Stimulated activated CD4-positive, alpha-beta T cell treated with anti-CD3 and anti-CD28 coated beads, Interleukin-1b, Interleukin-23, amount 100 ng/mL, for 4 hours (primary cell): ENCODE data around the gene PCDHGA6.
"Not testable (repeated sequence)": the region's sequence is repeated elsewhere in the genome, so short reads cannot be mapped to it uniquely, and the experiment has no call there.

Experiments used
- DNase-seq, 2 donors: peaks; one replicate each; pipeline ENCODE4 v3.0.0-alpha.2; 2020; ENCODE audit warnings: low read depth in 2 of 2

PCDHGA6 gene

DNA sequence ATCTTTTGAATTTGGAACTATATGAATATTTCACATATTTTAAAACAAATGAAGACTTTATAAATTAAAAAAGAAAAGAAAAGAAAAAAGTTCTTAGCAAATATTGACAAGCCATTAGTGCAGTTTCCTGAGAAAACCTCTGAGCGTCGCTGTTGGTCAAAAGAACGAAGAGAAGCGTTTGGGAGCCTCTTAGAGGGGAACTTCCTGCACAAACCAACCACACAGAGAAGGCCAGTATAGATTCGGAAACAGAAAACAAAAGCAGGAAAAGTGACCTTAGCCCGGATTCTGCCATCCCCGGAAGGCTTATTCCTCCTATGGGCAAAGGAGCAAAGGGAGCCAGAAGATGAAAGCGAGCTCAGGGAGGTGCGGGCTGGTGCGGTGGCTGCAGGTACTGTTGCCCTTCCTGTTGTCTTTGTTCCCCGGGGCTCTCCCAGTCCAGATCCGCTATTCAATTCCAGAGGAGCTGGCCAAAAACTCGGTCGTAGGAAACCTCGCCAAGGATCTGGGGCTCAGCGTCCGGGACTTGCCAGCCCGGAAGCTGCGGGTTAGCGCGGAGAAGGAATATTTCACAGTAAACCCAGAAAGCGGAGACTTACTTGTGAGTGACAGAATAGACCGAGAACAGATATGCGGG lies 13.8 kb upstream of the PCDHGA6 start, which contains the start of gene PCDHGB2:
PCDHGB2 (plus strand) TSS at position 205 of the 637 bp plus-strand sequence; CDS start at position 347, 142 bp downstream.
- DNase-seq = no peak

DNA sequence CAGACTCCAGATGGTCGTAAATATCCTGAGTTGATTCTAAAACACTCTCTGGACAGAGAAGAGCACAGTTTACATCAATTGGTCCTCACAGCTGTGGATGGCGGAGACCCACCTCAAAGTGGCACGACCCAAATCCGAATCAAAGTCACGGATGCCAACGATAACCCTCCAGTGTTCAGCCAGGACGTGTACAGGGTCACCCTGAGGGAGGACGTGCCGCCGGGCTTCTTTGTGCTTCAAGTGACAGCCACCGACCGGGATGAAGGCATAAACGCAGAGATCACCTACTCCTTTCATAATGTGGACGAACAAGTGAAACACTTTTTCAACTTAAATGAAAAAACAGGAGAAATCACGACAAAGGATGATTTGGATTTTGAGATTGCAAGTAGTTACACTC lies 13.0 kb upstream of the PCDHGA6 start:
- no peak for DNase-seq

DNA sequence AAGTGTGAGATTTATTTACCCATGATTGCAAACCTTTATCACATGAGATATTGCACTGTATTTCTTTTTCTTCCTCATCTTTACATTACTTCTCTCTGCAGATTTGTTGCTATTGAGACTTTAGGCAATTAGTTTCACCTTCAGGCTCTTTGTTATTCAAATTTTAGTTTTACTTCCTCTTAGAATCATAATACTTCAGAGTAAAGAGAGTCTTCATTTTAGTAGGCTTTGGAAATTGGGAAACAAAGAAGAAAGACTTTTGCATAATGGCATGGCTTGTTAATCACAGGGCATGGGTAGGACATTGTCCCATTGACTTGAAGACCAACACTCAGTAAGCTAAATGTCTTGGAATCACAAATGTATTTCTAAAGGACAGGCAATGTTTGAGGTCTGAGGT lies 11.0 kb upstream of the PCDHGA6 start:
- DNase-seq = no peak

DNA sequence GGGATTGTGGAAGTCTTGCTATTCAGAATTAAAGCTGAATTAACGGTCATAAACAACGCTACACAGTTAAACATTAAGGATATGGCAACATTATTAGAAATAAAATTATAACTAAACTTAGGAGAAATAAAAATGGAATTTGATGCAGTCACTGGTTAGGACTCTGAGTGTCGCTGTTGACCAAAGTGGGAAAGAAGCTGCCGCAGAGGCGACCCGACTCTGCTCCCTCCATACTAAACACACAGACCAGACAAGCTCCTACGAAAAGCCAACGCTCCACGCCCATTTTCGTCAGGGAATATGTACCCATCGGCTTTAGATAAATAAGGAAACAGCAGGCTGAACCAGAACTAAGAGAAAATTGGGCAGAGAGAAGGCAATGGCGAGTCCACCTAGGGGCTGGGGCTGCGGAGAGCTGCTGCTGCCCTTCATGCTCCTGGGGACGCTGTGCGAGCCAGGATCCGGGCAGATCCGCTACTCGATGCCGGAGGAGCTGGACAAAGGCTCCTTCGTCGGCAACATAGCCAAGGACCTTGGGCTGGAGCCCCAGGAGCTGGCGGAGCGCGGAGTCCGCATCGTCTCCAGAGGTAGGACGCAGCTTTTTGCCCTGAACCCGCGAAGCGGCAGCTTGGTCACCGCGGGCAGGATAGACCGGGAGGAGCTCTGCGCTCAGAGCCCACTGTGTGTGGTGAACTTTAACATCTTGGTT lies 9.6 kb upstream of the PCDHGA6 start, which contains the start of gene PCDHGA5:
PCDHGA5 (plus strand) TSS at position 211 of the 709 bp plus-strand sequence; CDS start at position 380, 169 bp downstream.
- DNase-seq = no peak

DNA sequence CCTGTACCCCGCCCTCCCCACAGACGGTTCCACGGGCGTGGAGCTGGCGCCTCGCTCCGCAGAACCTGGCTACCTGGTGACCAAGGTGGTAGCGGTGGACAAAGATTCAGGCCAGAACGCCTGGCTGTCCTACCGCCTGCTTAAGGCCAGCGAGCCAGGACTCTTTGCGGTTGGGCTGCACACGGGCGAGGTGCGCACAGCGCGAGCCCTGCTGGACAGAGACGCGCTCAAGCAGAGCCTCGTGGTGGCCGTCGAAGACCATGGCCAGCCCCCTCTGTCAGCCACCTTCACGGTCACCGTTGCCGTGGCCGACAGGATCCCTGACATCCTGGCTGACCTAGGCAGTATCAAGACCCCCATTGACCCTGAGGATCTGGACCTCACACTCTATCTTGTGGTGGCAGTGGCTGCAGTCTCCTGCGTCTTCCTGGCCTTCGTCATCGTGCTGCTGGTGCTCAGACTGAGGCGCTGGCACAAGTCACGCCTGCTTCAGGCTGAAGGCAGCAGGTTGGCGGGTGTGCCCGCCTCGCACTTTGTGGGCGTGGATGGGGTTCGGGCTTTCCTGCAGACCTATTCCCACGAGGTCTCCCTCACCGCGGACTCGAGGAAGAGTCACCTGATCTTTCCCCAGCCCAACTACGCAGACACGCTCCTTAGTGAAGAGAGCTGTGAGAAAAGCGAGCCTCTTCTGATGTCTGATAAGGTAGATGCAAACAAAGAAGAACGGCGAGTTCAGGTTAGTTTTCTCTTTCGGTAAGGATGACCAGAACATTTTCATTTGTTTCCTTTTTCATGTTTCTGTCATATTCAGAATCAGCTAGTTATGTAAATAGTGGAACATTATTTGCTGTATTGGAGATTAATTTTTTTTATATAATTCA lies 7.4 kb upstream of the PCDHGA6 start:
- no peak for DNase-seq

DNA sequence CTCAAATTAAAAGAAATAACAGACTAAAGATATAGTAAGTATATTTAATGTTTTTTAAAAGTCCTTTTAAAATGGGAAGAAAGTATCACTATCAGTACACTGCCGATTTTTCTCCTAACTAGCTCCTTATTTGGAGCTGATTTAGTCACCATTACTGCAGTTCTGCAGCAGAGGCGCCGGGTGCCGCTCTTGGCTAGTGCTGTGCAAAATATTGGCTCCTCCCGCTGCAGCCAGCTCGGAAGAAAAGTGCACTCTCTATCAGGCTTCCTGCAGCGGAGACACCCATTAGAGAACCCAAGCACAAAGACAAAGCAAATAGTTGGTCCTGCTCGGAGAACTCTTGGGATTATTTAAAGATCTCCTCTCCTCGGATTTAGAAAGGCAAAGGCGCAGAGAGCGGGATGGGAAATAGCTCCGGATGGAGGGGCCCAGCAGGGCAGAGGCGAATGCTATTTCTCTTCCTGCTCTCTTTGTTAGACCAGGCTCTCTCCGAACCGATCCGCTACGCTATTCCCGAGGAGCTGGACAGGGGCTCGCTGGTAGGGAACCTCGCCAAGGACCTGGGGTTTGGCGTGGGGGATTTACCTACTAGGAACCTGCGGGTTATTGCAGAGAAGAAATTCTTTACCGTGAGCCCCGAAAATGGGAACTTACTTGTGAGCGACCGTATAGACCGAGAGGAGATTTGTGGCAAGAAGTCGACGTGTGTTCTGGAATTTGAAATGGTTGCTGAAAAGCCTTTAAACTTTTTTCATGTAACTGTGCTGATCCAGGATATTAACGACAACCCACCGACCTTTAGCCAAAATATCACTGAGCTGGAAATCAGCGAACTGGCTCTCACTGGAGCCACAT lies 3.5 kb upstream of the PCDHGA6 start, which contains the start of gene PCDHGB3:
PCDHGB3 (plus strand) TSS at position 249 of the 855 bp plus-strand sequence; CDS start at position 402, 153 bp downstream.
- no peak for DNase-seq

DNA sequence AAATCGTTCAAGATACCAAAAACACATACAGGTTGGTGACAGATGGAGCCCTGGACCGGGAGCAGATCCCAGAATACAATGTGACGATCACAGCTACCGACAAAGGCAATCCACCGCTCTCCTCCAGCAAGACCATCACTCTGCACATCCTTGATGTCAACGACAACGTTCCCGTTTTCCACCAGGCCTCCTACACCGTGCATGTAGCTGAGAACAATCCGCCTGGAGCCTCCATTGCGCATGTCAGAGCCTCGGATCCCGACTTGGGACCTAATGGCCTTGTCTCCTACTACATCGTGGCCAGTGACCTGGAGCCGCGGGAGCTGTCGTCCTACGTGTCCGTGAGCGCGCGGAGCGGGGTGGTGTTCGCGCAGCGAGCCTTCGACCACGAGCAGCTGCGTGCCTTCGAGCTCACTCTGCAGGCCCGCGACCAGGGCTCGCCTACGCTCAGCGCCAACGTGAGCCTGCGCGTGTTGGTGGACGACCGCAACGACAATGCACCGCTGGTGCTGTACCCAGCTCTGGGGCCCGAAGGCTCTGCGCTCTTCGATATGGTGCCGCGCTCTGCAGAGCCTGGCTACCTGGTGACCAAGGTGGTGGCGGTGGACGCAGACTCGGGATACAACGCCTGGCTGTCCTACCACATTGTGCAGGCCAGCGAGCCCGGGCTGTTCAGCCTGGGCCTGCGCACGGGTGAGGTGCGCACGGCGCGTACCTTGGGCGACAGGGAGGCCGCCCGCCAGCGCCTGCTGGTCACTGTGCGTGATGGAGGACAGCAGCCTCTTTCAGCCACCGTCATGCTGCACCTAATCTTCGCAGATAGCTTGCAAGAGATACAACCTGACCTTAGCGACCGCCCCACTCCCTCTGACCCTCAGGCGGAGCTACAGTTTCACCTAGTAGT lies 1.9 kb upstream of the PCDHGA6 start:
- DNase-seq = no peak

DNA sequence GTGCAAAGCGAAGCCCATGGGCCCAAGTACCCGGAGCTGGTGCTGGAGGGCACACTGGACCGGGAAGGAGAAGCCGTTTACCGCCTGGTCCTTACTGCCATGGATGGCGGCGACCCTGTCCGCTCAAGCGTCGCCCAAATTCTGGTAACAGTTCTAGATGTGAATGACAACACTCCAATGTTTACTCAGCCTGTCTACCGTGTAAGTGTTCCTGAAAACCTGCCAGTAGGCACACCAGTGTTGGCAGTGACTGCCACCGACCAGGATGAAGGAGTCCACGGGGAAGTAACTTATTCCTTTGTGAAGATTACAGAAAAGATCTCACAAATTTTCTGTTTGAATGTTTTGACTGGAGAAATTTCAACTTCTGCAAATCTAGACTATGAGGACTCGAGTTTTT lies 936 bp downstream of the PCDHGA6 start:
- DNase-seq = no peak

DNA sequence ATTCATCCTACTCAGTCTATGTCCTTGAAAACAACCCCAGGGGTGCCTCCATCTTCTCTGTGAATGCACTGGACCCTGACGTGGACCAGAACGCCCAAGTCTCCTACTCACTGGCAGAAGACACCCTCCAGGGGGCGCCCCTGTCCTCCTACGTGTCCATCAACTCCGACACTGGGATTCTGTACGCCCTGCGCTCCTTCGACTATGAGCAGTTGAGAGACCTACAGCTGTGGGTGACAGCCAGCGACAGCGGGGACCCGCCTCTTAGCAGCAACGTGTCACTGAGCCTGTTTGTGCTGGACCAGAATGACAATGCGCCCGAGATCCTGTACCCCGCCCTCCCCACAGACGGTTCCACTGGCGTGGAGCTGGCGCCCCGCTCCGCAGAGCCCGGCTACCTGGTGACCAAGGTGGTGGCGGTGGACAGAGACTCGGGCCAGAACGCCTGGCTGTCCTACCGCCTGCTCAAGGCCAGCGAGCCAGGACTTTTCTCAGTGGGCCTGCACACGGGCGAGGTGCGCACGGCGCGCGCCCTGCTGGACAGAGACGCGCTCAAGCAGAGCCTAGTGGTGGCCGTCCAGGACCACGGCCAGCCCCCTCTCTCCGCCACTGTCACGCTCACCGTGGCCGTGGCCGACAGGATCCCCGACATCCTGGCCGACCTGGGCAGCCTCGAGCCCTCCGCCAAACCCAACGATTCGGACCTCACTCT lies 1.9 kb downstream of the PCDHGA6 start:
- DNase-seq = not testable (repeated sequence)

DNA sequence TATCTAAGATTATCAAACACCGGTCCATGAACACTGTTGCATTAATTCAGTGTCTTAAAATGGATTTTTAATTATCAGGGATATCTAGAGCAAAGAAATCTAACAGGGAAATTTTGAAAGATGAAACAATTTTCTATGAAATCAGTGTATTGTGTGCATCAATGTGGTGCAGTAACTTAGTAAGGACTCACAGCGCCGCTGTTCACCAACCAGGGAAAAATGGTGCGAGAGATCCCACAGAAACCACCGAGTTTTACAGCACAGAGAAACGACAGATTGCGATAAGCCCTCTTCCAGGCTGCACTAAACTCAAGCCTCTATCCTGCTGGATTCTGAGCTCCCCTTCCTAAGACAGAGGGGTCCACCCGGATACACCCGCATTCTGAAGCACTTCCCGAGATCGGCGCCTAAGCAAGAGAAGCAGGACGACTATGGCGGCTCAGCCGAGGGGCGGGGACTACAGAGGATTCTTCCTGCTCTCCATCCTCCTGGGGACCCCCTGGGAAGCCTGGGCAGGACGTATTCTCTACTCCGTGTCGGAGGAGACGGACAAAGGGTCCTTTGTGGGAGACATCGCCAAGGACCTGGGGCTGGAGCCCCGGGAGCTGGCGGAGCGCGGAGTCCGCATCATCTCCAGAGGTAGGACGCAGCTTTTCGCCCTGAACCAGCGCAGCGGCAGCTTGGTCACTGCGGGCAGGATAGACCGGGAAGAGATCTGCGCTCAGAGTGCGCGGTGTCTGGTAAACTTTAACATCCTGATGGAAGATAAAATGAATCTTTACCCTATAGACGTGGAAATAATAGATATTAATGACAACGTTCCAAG lies 9.0 kb downstream of the PCDHGA6 start, which contains the start of gene PCDHGA7:
PCDHGA7 (plus strand) TSS at position 274 of the 826 bp plus-strand sequence; CDS start at position 432, 158 bp downstream.
- no peak for DNase-seq

DNA sequence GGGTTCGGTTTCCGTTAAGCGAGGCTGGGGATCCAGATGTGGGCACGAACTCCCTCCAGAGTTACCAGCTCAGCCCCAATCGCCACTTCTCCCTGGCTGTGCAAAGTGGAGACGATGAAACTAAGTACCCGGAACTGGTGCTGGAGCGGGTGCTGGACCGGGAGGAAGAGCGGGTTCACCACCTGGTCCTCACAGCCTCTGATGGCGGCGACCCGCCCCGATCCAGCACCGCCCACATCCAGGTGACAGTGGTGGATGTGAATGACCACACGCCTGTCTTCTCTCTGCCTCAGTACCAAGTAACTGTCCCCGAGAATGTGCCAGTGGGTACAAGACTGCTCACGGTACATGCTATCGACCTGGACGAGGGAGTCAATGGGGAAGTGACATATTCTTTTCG lies 9.7 kb downstream of the PCDHGA6 start:
- no peak for DNase-seq

DNA sequence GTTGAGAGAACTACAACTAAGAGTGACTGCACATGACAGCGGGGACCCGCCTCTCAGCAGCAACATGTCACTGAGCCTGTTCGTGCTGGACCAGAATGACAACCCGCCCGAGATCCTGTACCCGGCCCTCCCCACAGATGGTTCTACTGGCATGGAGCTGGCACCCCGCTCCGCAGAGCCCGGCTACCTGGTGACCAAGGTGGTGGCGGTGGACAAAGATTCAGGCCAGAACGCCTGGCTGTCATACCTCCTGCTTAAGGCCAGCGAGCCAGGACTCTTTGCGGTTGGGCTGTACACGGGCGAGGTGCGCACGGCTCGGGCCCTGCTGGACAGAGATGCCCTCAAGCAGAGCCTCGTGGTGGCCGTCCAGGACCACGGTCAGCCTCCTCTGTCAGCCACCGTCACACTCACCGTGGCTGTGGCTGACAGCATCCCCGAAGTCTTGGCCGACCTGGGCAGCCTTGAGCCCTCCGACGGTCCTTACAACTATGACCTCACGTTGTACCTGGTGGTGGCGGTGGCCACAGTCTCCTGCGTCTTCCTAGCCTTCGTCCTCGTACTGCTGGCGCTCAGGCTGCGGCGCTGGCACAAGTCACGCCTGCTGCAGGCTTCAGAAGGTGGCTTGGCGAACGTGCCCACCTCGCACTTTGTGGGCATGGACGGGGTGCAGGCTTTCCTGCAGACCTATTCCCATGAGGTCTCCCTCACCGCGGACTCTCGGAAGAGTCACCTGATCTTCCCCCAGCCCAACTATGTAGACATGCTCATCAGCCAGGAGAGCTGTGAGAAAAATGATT lies 11.0 kb downstream of the PCDHGA6 start:
- DNase-seq = no peak

DNA sequence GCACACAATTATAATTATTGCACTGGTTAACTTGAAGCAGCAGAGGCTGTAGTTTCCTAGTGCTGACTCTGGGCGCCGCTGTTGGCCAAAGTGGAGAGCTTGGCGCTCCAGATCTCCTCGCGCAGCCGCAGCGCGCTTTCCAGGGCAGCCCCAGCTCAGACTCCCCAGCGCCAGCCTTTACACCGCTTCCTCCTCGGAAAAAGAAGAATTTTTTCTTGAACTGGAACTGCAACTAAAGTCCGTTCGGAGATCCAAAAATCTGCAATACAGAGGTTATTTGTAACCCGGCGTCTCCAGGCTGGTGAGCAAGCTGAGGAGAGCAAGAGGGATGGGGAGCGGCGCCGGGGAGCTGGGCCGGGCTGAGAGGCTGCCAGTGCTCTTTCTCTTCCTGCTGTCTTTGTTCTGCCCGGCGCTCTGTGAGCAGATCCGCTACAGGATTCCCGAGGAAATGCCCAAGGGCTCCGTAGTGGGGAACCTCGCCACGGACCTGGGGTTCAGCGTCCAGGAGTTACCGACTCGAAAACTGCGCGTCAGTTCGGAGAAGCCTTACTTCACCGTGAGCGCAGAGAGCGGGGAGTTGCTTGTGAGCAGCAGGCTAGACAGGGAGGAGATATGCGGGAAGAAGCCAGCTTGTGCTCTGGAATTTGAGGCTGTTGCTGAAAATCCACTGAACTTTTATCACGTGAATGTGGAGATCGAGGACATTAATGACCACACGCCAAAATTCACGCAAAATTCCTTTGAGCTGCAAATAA lies 14.0 kb downstream of the PCDHGA6 start, which contains the start of gene PCDHGB4:
PCDHGB4 (plus strand) TSS at position 142 of the 755 bp plus-strand sequence; CDS start at position 329, 187 bp downstream.
- not testable (repeated sequence) for DNase-seq

DNA sequence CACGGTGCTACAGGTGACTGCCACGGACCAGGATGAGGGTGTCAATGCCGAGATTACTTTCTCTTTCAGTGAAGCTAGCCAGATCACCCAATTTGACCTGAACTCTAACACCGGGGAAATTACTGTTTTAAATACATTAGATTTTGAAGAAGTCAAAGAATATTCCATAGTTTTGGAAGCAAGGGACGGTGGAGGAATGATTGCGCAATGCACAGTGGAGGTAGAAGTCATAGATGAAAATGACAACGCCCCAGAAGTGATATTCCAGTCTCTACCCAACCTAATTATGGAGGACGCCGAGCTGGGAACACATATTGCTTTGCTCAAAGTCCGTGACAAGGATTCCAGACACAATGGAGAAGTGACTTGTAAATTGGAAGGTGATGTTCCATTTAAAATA lies 15.0 kb downstream of the PCDHGA6 start:
- DNase-seq = no peak

DNA sequence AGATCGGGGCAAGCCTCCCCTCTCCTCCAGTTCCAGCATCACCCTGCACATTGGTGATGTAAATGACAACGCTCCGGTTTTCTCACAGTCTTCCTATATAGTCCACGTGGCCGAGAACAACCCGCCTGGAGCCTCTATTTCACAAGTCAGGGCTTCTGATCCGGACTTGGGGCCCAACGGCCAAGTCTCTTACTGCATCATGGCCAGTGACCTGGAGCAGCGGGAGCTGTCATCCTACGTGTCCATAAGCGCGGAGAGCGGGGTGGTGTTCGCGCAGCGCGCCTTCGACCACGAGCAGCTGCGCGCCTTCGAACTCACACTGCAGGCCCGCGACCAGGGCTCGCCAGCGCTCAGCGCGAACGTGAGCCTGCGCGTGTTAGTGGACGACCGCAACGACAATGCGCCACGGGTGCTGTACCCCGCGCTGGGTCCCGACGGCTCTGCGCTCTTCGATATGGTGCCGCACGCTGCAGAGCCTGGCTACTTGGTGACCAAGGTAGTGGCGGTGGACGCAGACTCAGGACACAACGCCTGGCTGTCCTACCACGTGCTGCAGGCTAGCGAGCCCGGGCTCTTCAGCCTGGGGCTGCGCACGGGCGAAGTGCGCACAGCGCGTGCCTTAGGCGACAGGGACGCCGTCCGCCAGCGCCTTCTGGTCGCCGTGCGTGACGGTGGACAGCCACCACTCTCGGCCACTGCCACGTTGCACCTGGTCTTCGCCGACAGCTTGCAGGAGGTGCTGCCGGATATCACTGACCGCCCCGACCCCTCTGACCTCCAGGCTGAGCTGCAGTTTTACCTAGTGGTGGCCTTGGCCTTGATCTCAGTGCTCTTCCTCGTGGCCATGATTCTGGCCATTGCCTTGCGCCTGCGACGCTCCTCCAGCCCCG lies 15.7 kb downstream of the PCDHGA6 start:
- DNase-seq = no peak
